A673 (cell line): ENCODE data around the gene ACOXL.

Experiments
- CTCF ChIP-seq: fragments of 300-800, 200-600 bp; sonication (generic); conservative IDR thresholded peaks from 2 replicates; pipeline ENCODE4 v1.5.1; 2017; ENCODE audit warnings: low read depth, mild to moderate bottlenecking, antibody characterized with exemption, low read length, moderate library complexity, mixed read lengths
- EZH2 ChIP-seq: fragments of 200-600 bp; sonication (generic); IDR thresholded peaks from 2 replicates; pipeline ENCODE4 v1.6.1; 2017; ENCODE audit warnings: borderline replicate concordance, low read depth, mild to moderate bottlenecking, mixed read lengths, antibody characterized with exemption, low read length; ENCODE audit not compliant: poor library complexity, severe bottlenecking

GRCh38 chr2:110746586-110747521 is 14.5 kb downstream of the ACOXL start:
- TF ChIP-seq CTCF (no peak), EZH2 (no peak)
